CD4-positive, alpha-beta memory T cell (primary cell): ENCODE measurements around the gene TMC8. TPM values are rescaled to one million over a fixed set of nuclear protein-coding genes. Genes with fewer than 3 reads are reported as not detected.
A peak's percentile ranks its signal among the peaks of the same experiment; 100 is the strongest.

Experiments
- CTCF ChIA-PET: fragments of 350-600 bp; sonication (Branson Sonifier 250); formaldehyde crosslinking; loops from one replicate; lab custom pipeline; 2021; ENCODE audit warnings: inconsistent platforms; ENCODE audit not compliant: partially characterized antibody; lab: Charles Lee
- POLR2A ChIA-PET: fragments of 350-600 bp; sonication (Branson Sonifier 250); formaldehyde crosslinking; loops from one replicate; lab custom pipeline; 2021; ENCODE audit not compliant: partially characterized antibody; lab: Charles Lee
- DNase-seq, 5 donors: peaks; one replicate each; pipeline versions ENCODE4 v3.0.0 to v3.0.0-alpha.2; 2020 to 2022; ENCODE audit warnings: mixed read lengths in 1 of 5
- H3K27ac ChIP-seq: one replicate; pipeline ENCODE4 v1.7.0; 2013; ENCODE audit warnings: low read depth, low read length
- H3K27me3 ChIP-seq: 2 replicates; pipeline ENCODE4 v1.7.0; 2013; ENCODE audit warnings: mild to moderate bottlenecking, low read length, moderate library complexity; ENCODE audit not compliant: insufficient read depth
- H3K36me3 ChIP-seq: 2 replicates; pipeline ENCODE4 v1.7.0; 2013; ENCODE audit warnings: mild to moderate bottlenecking, low read length, moderate library complexity; ENCODE audit not compliant: insufficient read depth
- H3K4me1 ChIP-seq: 2 replicates; pipeline ENCODE4 v1.7.0; 2013; ENCODE audit warnings: mild to moderate bottlenecking, low read length, moderate library complexity; ENCODE audit not compliant: insufficient read depth
- H3K4me3 ChIP-seq, 2 donors: one replicate each; pipeline ENCODE4 v1.7.0; 2013; ENCODE audit warnings: low read length in 2 of 2, mild to moderate bottlenecking in 1 of 2
- H3K9me3 ChIP-seq, 2 donors: one replicate each; pipeline ENCODE4 v1.7.0; 2013; ENCODE audit warnings: low read length in 2 of 2, control low read depth in 1 of 2; ENCODE audit not compliant: control insufficient read depth in 1 of 2
- H3K27ac Mint-ChIP-seq, 7 donors: one replicate each; pipeline ENCODE4 v1.8.0; 2020 to 2021; ENCODE audit warnings: mixed read lengths in 7 of 7, mild to moderate bottlenecking in 6 of 7, inconsistent platforms in 3 of 7, moderate library complexity in 3 of 7
- H3K27me3 Mint-ChIP-seq, 2 donors: one replicate each; pipeline ENCODE4 v1.8.0; 2020 to 2021; ENCODE audit warnings: mixed read lengths in 2 of 2
- H3K36me3 Mint-ChIP-seq, 2 donors: one replicate each; pipeline ENCODE4 v1.8.0; 2020 to 2021; ENCODE audit warnings: mixed read lengths in 2 of 2, inconsistent platforms in 1 of 2, mild to moderate bottlenecking in 1 of 2
- H3K4me1 Mint-ChIP-seq, 4 donors: one replicate each; pipeline ENCODE4 v1.8.0; 2020 to 2021; ENCODE audit warnings: mixed read lengths in 4 of 4, mild to moderate bottlenecking in 1 of 4
- H3K4me3 Mint-ChIP-seq, 8 donors: one replicate each; pipeline ENCODE4 v1.8.0; 2020 to 2021; ENCODE audit warnings: mixed read lengths in 8 of 8, mild to moderate bottlenecking in 7 of 8, moderate library complexity in 6 of 8, inconsistent platforms in 3 of 8
- H3K9me3 Mint-ChIP-seq, 8 donors: one replicate each; pipeline ENCODE4 v1.8.0; 2020 to 2021; ENCODE audit warnings: mixed read lengths in 8 of 8, mild to moderate bottlenecking in 5 of 8, inconsistent platforms in 3 of 8, moderate library complexity in 1 of 8
- intact Hi-C: fragments of 100-400 bp; cut with micrococcal nuclease; formaldehyde crosslinking; loops from one replicate; pipeline ENCODE4 v1.15.1; 2023
- polyA plus RNA-seq, 2 donors: library from polyadenylated mRNA; unstranded; fragments of 300-500 nt; fragmentation: Illumina TruSeq; gene quantifications; one replicate each; pipeline ENCODE4 v1.2.3, GENCODE V29; 2021
- total RNA-seq, 2 experiments: library from RNA; stranded (reverse); gene quantifications; one replicate each; pipeline ENCODE4 v1.2.3, GENCODE V29; 2021

Gene TMC8
- total and polyA plus RNA-seq, 4 experiments from 2014 or later: 77.7 to 430 (median 298) TPM

DNA sequence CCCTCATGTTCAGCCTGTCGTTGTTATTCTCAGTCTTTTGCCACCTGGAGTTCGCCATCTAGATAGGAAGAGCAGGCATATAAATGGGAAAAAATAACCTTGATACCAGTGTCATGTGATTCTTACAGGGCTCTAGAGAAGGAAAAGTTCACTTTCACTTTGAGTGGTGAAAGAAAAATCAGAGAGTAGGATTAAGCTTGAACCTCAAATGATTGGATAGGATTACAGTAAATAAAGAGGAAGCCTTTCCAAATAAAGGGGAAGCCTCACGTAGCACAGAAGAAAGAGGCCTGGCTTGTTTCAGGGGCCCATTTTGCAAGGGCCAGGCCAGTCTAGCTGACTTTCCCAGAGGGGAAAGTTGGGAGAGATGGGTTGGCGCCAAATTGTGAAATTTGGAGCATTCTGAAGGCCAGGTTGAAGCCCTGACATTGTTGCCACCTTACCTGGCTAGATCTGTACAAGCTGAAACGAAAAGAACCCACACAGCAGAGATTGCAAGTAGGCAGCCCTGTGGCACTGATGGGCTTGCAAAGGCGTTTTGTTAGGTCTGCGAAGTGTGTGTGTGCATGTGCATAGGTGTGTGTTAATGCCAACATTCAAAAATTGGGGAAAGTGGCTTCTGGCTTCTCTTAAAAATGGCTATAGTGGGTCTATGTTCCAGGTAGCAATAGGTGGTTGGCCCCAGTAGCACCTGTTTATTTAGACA, 40.8 kb upstream of the TMC8 start:
- H3K27me3 ChIP-seq: no peaks in the 10 kb centered on the region
- Mint-ChIP-seq H3K36me3 (peaks cover 60 to 83% of the 10 kb centered on the region in 2 donors), H3K4me1 (peaks cover 0 to 5% (median 0%) of the 10 kb centered on the region in 4 donors), H3K27me3 (no peaks in the 10 kb centered on the region), H3K27ac (peak overlapping the region in 4 of 7 donors; percentile 6 to 82 (median 20)), H3K4me3 (no peak overlapping the region), H3K9me3 (no peaks in the 10 kb centered on the region)
- H3K36me3 ChIP-seq: peaks cover 70% of the 10 kb centered on the region
- no peaks in the 10 kb centered on the region for H3K9me3 ChIP-seq
- no peaks in the 10 kb centered on the region for H3K4me1 ChIP-seq
- intact Hi-C loops: no loop called here
- ChIA-PET CTCF (interaction anchor here (3.0 kb wide), 1 partner anchor 87 kb away, joined by 9 read pairs; no protein-coding TSS in a partner anchor), POLR2A (interaction anchor here (1.5 kb wide), 1 partner anchor 37 kb away, joined by 3 read pairs; no protein-coding TSS in a partner anchor)
- H3K27ac ChIP-seq: no peak overlapping the region
- DNase-seq: no peak
- no peak overlapping the region for H3K4me3 ChIP-seq

DNA sequence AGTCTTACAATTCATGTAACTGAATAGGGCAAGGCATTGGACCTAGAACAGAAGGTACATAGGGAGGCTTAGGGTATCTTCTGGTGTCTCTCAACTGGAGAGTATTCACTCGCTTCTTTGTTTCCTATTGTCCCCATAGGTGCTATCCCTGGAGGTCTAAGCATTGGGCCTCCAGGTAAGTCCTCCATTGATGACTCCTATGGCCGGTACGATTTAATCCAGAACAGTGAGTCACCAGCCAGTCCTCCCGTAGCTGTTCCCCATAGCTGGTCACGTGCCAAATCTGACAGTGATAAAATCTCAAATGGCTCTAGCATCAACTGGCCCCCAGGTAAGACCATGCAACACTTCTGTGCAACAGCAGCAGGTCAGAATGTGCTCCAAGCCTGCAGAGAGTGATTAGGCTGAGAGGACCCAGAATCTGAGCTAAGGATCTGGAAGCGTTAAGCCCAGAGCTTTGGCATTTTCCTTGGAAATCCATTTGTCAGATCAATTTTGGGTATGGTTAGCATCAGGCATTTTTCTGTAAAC, 37.7 kb upstream of the TMC8 start:
- Histone ChIP-seq H3K27me3 (no peaks in the 10 kb centered on the region), H3K4me3 (no peak overlapping the region), H3K4me1 (no peaks in the 10 kb centered on the region), H3K36me3 (peaks cover 85% of the 10 kb centered on the region), H3K9me3 (no peaks in the 10 kb centered on the region), H3K27ac (no peak overlapping the region)
- peak overlapping the region in 3 of 7 donors; percentile 7 to 61 (median 13) for H3K27ac Mint-ChIP-seq
- H3K4me3 Mint-ChIP-seq: no peak overlapping the region
- no peaks in the 10 kb centered on the region for H3K9me3 Mint-ChIP-seq
- ChIA-PET POLR2A (interaction anchor here (0.6 to 1.6 kb wide), 3 partner anchors 13 to 49 kb away, joined by 3 to 4 read pairs (median 4); no protein-coding TSS in a partner anchor), CTCF (interaction anchor here (1.2 to 1.4 kb wide), 3 partner anchors 45 to 158 kb away, joined by 3 to 5 read pairs (median 4); no protein-coding TSS in a partner anchor)
- peaks cover 0 to 2% (median 0%) of the 10 kb centered on the region in 4 donors for H3K4me1 Mint-ChIP-seq
- H3K27me3 Mint-ChIP-seq: no peaks in the 10 kb centered on the region
- no peak for DNase-seq
- intact Hi-C loops: no loop called here
- H3K36me3 Mint-ChIP-seq: peaks cover 61 to 84% of the 10 kb centered on the region in 2 donors

DNA sequence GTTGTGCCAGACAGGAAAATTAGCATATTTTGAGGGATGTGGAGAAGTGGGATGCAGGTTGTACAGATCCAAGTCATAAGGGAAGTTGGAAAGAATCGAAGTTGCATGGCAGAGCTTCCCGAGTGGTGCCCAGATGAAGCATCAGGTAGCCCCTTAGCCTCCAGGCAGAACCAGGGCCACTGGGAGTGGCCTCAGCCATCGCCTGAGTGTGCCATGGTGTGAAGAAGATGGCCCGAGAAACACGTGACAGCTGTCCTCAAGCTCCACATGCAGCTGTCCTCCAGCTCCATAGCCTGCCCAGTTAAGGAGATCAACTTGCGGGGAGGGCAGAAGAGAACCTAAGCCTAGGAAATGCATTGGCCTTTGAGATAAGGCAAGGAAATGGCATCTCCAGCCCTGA, 35.5 kb upstream of the TMC8 start:
- H3K27me3 ChIP-seq: no peaks in the 10 kb centered on the region
- Mint-ChIP-seq H3K9me3 (no peaks in the 10 kb centered on the region), H3K4me3 (no peak overlapping the region), H3K27me3 (no peaks in the 10 kb centered on the region), H3K27ac (no peak overlapping the region), H3K36me3 (peaks cover 69 to 91% of the 10 kb centered on the region in 2 donors), H3K4me1 (no peaks in the 10 kb centered on the region)
- DNase-seq: no peak
- ChIA-PET POLR2A (interaction anchor here (1.1 to 1.7 kb wide), 2 partner anchors 39 to 68 kb away, joined by 3 to 5 read pairs; no protein-coding TSS in a partner anchor), CTCF (interaction anchor here (1.9 kb wide), 1 partner anchor 11 kb away, joined by 4 read pairs; no protein-coding TSS in a partner anchor)
- H3K9me3 ChIP-seq: no peaks in the 10 kb centered on the region
- intact Hi-C loops: no loop called here
- no peak overlapping the region for H3K4me3 ChIP-seq
- no peaks in the 10 kb centered on the region for H3K4me1 ChIP-seq
- peaks cover 82% of the 10 kb centered on the region for H3K36me3 ChIP-seq
- no peak overlapping the region for H3K27ac ChIP-seq

DNA sequence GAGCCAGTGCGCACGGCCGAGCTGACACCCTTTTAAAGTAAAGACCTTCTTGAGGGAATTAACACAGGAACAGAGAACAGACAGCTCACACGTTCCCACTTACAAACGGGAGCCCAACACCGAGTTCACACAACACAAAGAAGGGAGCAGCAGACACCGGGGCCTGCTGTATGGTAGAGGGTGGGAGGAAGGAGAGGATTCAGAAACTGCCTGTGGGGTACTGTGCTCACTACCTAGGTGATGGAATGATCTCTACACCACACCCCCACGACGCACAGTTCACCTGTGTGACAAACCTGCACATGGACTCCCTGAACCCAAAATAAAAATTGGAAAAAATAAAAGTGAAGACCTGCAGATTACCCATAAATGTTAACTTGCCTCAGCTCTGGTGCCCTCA, 34.5 kb upstream of the TMC8 start:
- Histone ChIP-seq H3K27me3 (no peaks in the 10 kb centered on the region), H3K4me1 (no peaks in the 10 kb centered on the region), H3K27ac (no peak overlapping the region), H3K9me3 (no peaks in the 10 kb centered on the region), H3K4me3 (no peak overlapping the region), H3K36me3 (peaks cover 79% of the 10 kb centered on the region)
- Mint-ChIP-seq H3K27me3 (no peaks in the 10 kb centered on the region), H3K9me3 (no peaks in the 10 kb centered on the region), H3K4me1 (no peaks in the 10 kb centered on the region), H3K27ac (peak overlapping the region in 1 of 7 donors; percentile 60), H3K36me3 (peaks cover 68 to 86% of the 10 kb centered on the region in 2 donors), H3K4me3 (no peak overlapping the region)
- intact Hi-C loops: no loop called here
- POLR2A ChIA-PET: interaction anchor here (1.1 to 1.3 kb wide), 2 partner anchors 32 to 67 kb away, joined by 3 read pairs; no protein-coding TSS in a partner anchor
- CTCF ChIA-PET: interaction anchor here (1.2 kb wide), 1 partner anchor 80 kb away, joined by 3 read pairs; no protein-coding TSS in a partner anchor
- DNase-seq: no peak

DNA sequence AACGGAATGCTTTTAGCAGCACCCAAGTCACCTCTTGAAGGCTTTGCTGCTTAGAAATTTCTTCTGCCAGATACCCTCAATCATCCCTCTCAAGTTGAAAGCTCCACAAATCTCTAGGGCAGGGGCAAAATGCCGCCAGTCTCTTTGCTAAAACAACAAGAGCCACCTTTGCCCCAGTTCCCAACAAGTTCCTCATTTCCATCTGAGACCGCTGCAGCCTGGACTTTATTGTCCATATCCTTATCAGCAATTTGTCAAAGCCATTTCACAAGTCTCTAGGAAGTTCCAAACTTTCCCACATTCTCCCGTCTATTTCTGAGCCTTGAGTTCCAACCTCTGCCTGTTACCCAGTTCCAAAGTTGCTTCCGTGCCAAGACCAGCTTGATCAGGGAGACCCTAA, 29.5 kb upstream of the TMC8 start:
- ChIA-PET POLR2A (no interaction called here), CTCF (interaction anchor here (1.1 to 2.7 kb wide), 2 partner anchors 16 to 36 kb away, joined by 3 to 7 read pairs; no protein-coding TSS in a partner anchor)
- Mint-ChIP-seq H3K4me1 (no peaks in the 10 kb centered on the region), H3K27ac (no peak overlapping the region), H3K4me3 (no peak overlapping the region), H3K27me3 (no peaks in the 10 kb centered on the region), H3K36me3 (peaks cover 52 to 74% of the 10 kb centered on the region in 2 donors), H3K9me3 (no peaks in the 10 kb centered on the region)
- no peak for DNase-seq
- Histone ChIP-seq H3K9me3 (no peaks in the 10 kb centered on the region), H3K4me1 (no peaks in the 10 kb centered on the region), H3K27me3 (no peaks in the 10 kb centered on the region), H3K4me3 (no peak overlapping the region), H3K27ac (no peak overlapping the region), H3K36me3 (peaks cover 70% of the 10 kb centered on the region)
- intact Hi-C loops: no loop called here

DNA sequence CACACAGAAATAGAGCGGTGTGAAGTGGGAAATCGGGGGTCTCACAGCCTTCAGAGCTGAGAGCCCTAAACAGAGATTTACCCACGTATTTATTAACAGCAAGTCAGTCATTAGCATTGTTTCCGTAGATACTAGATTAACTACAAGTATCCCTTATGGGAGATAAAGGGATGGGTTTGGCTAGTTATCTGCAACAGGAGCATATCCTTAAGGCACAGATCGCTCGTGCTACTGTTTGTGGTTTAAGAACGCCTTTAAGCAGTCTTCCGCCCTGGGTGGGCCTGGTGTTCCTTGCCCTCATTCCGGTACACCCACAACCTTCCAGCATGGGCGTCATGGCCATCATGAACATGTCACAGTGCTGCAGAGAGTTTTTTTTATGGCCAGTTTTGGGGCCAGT, 29.0 kb upstream of the TMC8 start:
- POLR2A ChIA-PET: no interaction called here
- Histone ChIP-seq H3K9me3 (no peaks in the 10 kb centered on the region), H3K36me3 (peaks cover 66% of the 10 kb centered on the region), H3K4me1 (no peaks in the 10 kb centered on the region), H3K27ac (no peak overlapping the region), H3K27me3 (no peaks in the 10 kb centered on the region), H3K4me3 (no peak overlapping the region)
- Mint-ChIP-seq H3K27me3 (no peaks in the 10 kb centered on the region), H3K36me3 (peaks cover 48 to 72% of the 10 kb centered on the region in 2 donors), H3K4me3 (no peak overlapping the region), H3K27ac (peak overlapping the region in 3 of 7 donors; percentile 48 to 77 (median 50)), H3K4me1 (no peaks in the 10 kb centered on the region), H3K9me3 (no peaks in the 10 kb centered on the region)
- CTCF ChIA-PET: no interaction called here
- intact Hi-C loops: no loop called here
- DNase-seq: no peak

DNA sequence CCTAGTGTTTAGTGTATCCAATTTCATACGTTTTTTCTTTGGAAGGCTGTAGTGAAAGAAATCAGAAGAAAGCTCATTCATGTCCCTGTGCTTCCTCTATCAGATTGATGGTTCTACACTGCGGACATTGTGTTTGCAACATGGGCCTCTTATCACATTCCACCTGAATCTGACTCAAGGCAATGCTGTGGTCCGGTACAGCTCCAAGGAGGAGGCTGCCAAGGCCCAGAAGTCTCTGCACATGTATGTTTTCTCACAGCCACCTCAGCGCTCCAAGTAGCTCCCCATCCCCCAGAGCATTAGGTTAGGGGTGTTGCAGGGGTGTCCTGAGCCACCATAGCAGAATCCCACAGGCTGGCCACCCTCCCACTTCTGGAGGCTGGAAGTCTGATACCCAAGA, 27.3 kb upstream of the TMC8 start:
- ChIA-PET CTCF (no interaction called here), POLR2A (interaction anchor here (1.4 kb wide), 1 partner anchor 37 kb away, joined by 3 read pairs; no protein-coding TSS in a partner anchor)
- no peak for DNase-seq
- H3K4me3 Mint-ChIP-seq: no peak overlapping the region
- H3K27me3 Mint-ChIP-seq: no peaks in the 10 kb centered on the region
- Histone ChIP-seq H3K4me3 (no peak overlapping the region), H3K4me1 (no peaks in the 10 kb centered on the region), H3K36me3 (peaks cover 51% of the 10 kb centered on the region), H3K27ac (no peak overlapping the region), H3K27me3 (no peaks in the 10 kb centered on the region), H3K9me3 (no peaks in the 10 kb centered on the region)
- no peak overlapping the region for H3K27ac Mint-ChIP-seq
- intact Hi-C loops: no loop called here
- no peaks in the 10 kb centered on the region for H3K9me3 Mint-ChIP-seq
- H3K4me1 Mint-ChIP-seq: peaks cover 5 to 12% (median 9%) of the 10 kb centered on the region in 4 donors
- H3K36me3 Mint-ChIP-seq: peaks cover 43 to 70% of the 10 kb centered on the region in 2 donors
